B cell (primary cell): ENCODE results near the gene TTLL5. TPM values are rescaled to one million over a fixed set of nuclear protein-coding genes. Genes with fewer than 3 reads are reported as not detected.

ENCODE experiments used
- ATAC-seq: fragments of 200-7000 bp; cut with Tn5 transposase; one replicate; pipeline ENCODE4 v1.10.0; 2021; ENCODE audit warnings: low read depth, mild to moderate bottlenecking, moderate number of reproducible peaks, moderate library complexity
- CTCF ChIA-PET: fragments of 350-600 bp; sonication (Branson Sonifier 250); formaldehyde crosslinking; loops from one replicate; lab custom pipeline; 2021; ENCODE audit warnings: antibody characterized with exemption, inconsistent platforms; lab: Charles Lee
- POLR2A ChIA-PET: fragments of 350-600 bp; sonication (Branson Sonifier 250); formaldehyde crosslinking; loops from one replicate; lab custom pipeline; 2021; ENCODE audit warnings: antibody characterized with exemption; lab: Charles Lee
- DNase-seq: peaks from one replicate; pipeline ENCODE4 v3.0.0; 2013
- H2AFZ ChIP-seq: 2 replicates; pipeline ENCODE4 v1.6.1; 2012; ENCODE audit warnings: mild to moderate bottlenecking, low read depth, low read length; ENCODE audit not compliant: insufficient read depth, poor library complexity, severe bottlenecking
- H3K27ac ChIP-seq, 2 donors: 1 replicate in 1 of 2; 2 replicates in 1 of 2; pipeline ENCODE4 v1.5.1; 2012 to 2013; ENCODE audit warnings: low read length in 2 of 2, mild to moderate bottlenecking in 2 of 2, moderate library complexity in 1 of 2
- H3K27me3 ChIP-seq, 4 experiments: fragments of 200-600 bp in 1 of 4; sonication (generic) in 1 of 4; replicated peaks in 1 of 4; 1 replicate in 2 of 4; 2 replicates in 2 of 4; pipeline versions ENCODE4 v1.6.1 to v1.7.0; 2013 to 2016; ENCODE audit warnings: low read length in 3 of 4, mild to moderate bottlenecking in 2 of 4, mixed read lengths in 1 of 4, moderate library complexity in 1 of 4; ENCODE audit not compliant: insufficient read depth in 4 of 4, control insufficient read depth in 3 of 4; ENCODE audit errors: control extremely low read depth in 1 of 4
- H3K36me3 ChIP-seq, 2 experiments: replicated peaks in 1 of 2; 1 replicate in 1 of 2; 2 replicates in 1 of 2; pipeline versions ENCODE4 v1.6.1 to v1.7.1; 2013; ENCODE audit warnings: low read length in 1 of 2; ENCODE audit not compliant: insufficient read depth in 2 of 2, control insufficient read depth in 1 of 2; ENCODE audit errors: control extremely low read depth in 1 of 2, extremely low read depth in 1 of 2
- H3K4me1 ChIP-seq, 2 donors: fragments of 200-600 bp in 1 of 2; sonication (generic) in 1 of 2; 1 replicate in 1 of 2; 2 replicates in 1 of 2; pipeline versions ENCODE4 v1.5.1 to v1.6.1; 2013 to 2017; ENCODE audit warnings: low read length in 2 of 2; ENCODE audit not compliant: control insufficient read depth in 2 of 2, insufficient read depth in 2 of 2
- H3K4me2 ChIP-seq: replicated peaks from 2 replicates; pipeline ENCODE3; 2012; ENCODE audit warnings: mild to moderate bottlenecking, low read depth, low read length; ENCODE audit not compliant: poor library complexity, severe bottlenecking
- H3K4me3 ChIP-seq, 5 experiments: fragments of 200-600 bp in 1 of 5; sonication (generic) in 1 of 5; 1 replicate in 3 of 5; 2 replicates in 2 of 5; pipeline versions ENCODE4 v1.5.1 to v1.7.0; 2011 to 2016; ENCODE audit warnings: low read length in 4 of 5, mild to moderate bottlenecking in 4 of 5, low read depth in 2 of 5, control low read depth in 1 of 5, moderate library complexity in 1 of 5; ENCODE audit not compliant: insufficient read depth in 1 of 5; ENCODE audit errors: control extremely low read depth in 1 of 5, extremely low read depth in 1 of 5
- H3K79me2 ChIP-seq: fragments of 200-600 bp; sonication (generic); one replicate; pipeline ENCODE4 v1.6.0; 2016; ENCODE audit warnings: low read length; ENCODE audit not compliant: control insufficient read depth, insufficient read depth
- H3K9ac ChIP-seq: fragments of 200-600 bp; sonication (generic); 2 replicates; pipeline ENCODE4 v1.6.1; 2017; ENCODE audit warnings: mild to moderate bottlenecking, low read length, moderate library complexity
- H3K9me3 ChIP-seq, 3 donors: one replicate each; pipeline versions ENCODE4 v1.6.1 to v1.7.1; 2013; ENCODE audit warnings: low read length in 2 of 3; ENCODE audit not compliant: control insufficient read depth in 2 of 3, insufficient read depth in 1 of 3; ENCODE audit errors: control extremely low read depth in 1 of 3
- H4K20me1 ChIP-seq: 2 replicates; pipeline ENCODE4 v1.6.0; 2012; ENCODE audit warnings: mild to moderate bottlenecking, low read length; ENCODE audit not compliant: insufficient read depth, control insufficient read depth, poor library complexity, severe bottlenecking
- H3K27ac Mint-ChIP-seq: one replicate; pipeline ENCODE4 v1.8.0; 2021; ENCODE audit warnings: mixed read lengths
- H3K27me3 Mint-ChIP-seq: one replicate; pipeline ENCODE4 v1.8.0; 2021; ENCODE audit warnings: mixed read lengths
- H3K4me1 Mint-ChIP-seq: one replicate; pipeline ENCODE4 v1.8.0; 2021; ENCODE audit warnings: mixed read lengths
- H3K4me3 Mint-ChIP-seq: one replicate; pipeline ENCODE4 v1.8.0; 2021; ENCODE audit warnings: mixed read lengths
- H3K9me3 Mint-ChIP-seq: one replicate; pipeline ENCODE4 v1.8.0; 2022; ENCODE audit warnings: mixed read lengths; ENCODE audit not compliant: insufficient read depth
- EZH2 ChIP-seq: IDR thresholded peaks from 2 replicates; pipeline ENCODE4 v1.6.1; 2012; ENCODE audit warnings: borderline replicate concordance, low read depth, mild to moderate bottlenecking, moderate library complexity, low read length; ENCODE audit not compliant: insufficient read depth, poor library complexity, severe bottlenecking
- WGBS: methylation state at CpG from one replicate; pipeline ENCODE4 v1.1.5; 2013; ENCODE audit warnings: missing lambda C conversion rate; ENCODE audit not compliant: insufficient coverage; 5-methylcytosine and 5-hydroxymethylcytosine counted together
- intact Hi-C: fragments of 100-400 bp; cut with micrococcal nuclease; formaldehyde crosslinking; loops from one replicate; pipeline ENCODE4 v1.10.0; 2022
- polyA plus RNA-seq: library from polyadenylated mRNA; depleted of rRNA; stranded (reverse); fragments of >200 nt; gene quantifications from 2 replicates; pipeline ENCODE4 v1.2.3, GENCODE V29; 2012
- total RNA-seq, 2 donors: library from RNA; stranded (reverse); fragments of 120-200 nt in 1 of 2; gene quantifications; 1 replicate in 1 of 2; 2 replicates in 1 of 2; pipeline versions ENCODE4 v1.2.3 to v1.2.4, GENCODE V29; 2013 to 2022
- TF ChIP-seq, protein P1 (sequence below): fragments of 200-600 bp; IDR thresholded peaks from one replicate; pipeline ENCODE4 v1.8.0; 2022; ENCODE audit warnings: antibody characterized with exemption, mild to moderate bottlenecking

Gene TTLL5
- total and polyA plus RNA-seq, 2 donors (not counting 1 experiment from before 2014, with no cell fraction given): 10.9 to 50.9 TPM

DNA sequence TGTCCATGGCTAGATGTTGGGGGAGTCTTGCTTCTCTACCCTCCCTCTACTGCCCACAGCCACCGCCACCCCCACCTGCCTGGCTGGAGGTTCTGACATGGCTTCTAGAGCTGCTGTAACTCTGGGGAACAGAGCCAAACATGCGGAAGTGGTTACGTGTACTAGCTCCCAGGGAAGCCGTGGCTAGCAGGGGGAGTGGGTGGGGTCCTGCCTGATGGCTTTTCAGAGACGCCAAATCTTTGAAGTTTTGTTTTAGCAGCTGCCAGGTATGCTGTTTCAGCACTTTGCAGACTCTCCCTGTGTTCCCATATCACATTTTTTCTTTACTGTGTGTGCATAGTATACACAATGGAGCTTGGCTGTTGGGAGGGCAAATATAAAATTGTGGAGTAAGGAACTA is 170.4 kb downstream of the TTLL5 start:
- H3K36me3 ChIP-seq: no peaks in the 10 kb centered on the region
- ATAC-seq: no peak
- no peak overlapping the region for H3K4me3 ChIP-seq
- 64% methylated on average over 3 of the region's 5 CpGs for WGBS
- H3K9me3 ChIP-seq: no peaks in the 10 kb centered on the region
- H3K27me3 ChIP-seq: no peaks in the 10 kb centered on the region
- POLR2A ChIA-PET: no interaction called here
- Mint-ChIP-seq H3K27me3 (no peaks in the 10 kb centered on the region), H3K4me1 (no peaks in the 10 kb centered on the region), H3K4me3 (no peak overlapping the region), H3K9me3 (no peaks in the 10 kb centered on the region), H3K27ac (no peak overlapping the region)
- TF ChIP-seq EZH2: no peak
- TF ChIP-seq, protein P1, sequence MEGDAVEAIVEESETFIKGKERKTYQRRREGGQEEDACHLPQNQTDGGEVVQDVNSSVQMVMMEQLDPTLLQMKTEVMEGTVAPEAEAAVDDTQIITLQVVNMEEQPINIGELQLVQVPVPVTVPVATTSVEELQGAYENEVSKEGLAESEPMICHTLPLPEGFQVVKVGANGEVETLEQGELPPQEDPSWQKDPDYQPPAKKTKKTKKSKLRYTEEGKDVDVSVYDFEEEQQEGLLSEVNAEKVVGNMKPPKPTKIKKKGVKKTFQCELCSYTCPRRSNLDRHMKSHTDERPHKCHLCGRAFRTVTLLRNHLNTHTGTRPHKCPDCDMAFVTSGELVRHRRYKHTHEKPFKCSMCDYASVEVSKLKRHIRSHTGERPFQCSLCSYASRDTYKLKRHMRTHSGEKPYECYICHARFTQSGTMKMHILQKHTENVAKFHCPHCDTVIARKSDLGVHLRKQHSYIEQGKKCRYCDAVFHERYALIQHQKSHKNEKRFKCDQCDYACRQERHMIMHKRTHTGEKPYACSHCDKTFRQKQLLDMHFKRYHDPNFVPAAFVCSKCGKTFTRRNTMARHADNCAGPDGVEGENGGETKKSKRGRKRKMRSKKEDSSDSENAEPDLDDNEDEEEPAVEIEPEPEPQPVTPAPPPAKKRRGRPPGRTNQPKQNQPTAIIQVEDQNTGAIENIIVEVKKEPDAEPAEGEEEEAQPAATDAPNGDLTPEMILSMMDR: no peak
- H3K27ac ChIP-seq: no peak overlapping the region
- CTCF ChIA-PET: interaction anchor here (1.3 to 1.4 kb wide), 2 partner anchors 74 to 75 kb away, joined by 3 to 4 read pairs; no protein-coding TSS in a partner anchor
- no peaks in the 10 kb centered on the region for H3K79me2 ChIP-seq
- no peak for DNase-seq
- no peak overlapping the region for H3K9ac ChIP-seq
- no peaks in the 10 kb centered on the region for H3K4me1 ChIP-seq
- H2AFZ ChIP-seq: no peak overlapping the region
- intact Hi-C loops: no loop called here
- no peak overlapping the region for H3K4me2 ChIP-seq
- H4K20me1 ChIP-seq: no peaks in the 10 kb centered on the region

DNA sequence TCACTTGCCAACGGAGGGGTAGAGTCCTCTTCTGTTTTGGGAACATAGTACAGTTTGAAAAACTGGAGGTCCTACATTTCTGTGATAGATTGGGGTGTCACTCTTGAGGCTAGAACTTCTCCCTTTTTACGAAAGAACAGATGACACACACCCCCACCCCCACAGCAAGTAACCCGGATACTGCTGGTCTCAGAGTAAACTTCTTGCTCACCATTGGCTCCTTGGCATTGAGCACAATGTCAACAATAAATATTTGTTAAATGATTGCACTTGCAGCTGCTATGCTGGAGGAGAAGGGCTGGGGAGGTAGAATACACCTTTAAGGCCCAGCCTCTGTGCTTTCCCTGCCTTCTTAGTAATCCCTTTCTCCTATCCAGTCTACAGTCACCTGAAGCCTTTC is 170.9 kb downstream of the TTLL5 start:
- H3K27me3 ChIP-seq: no peaks in the 10 kb centered on the region
- DNase-seq: no peak
- no peaks in the 10 kb centered on the region for H3K9me3 Mint-ChIP-seq
- H3K4me2 ChIP-seq: no peak overlapping the region
- H3K4me1 ChIP-seq: no peaks in the 10 kb centered on the region
- no peak overlapping the region for H3K9ac ChIP-seq
- no peak for ATAC-seq
- WGBS: 88% methylated on average over 2 of the region's 3 CpGs
- H4K20me1 ChIP-seq: no peaks in the 10 kb centered on the region
- TF ChIP-seq EZH2: no peak
- TF ChIP-seq, protein P1: no peak
- ChIA-PET CTCF (interaction anchor here (1.3 to 1.4 kb wide), 2 partner anchors 74 to 75 kb away, joined by 3 to 4 read pairs; no protein-coding TSS in a partner anchor), POLR2A (no interaction called here)
- no peaks in the 10 kb centered on the region for H3K27me3 Mint-ChIP-seq
- no peaks in the 10 kb centered on the region for H3K4me1 Mint-ChIP-seq
- no peak overlapping the region for H3K27ac ChIP-seq
- no peak overlapping the region for H3K4me3 ChIP-seq
- H3K27ac Mint-ChIP-seq: no peak overlapping the region
- H3K4me3 Mint-ChIP-seq: no peak overlapping the region
- H3K79me2 ChIP-seq: no peaks in the 10 kb centered on the region
- H3K36me3 ChIP-seq: no peaks in the 10 kb centered on the region
- no peaks in the 10 kb centered on the region for H3K9me3 ChIP-seq
- no peak overlapping the region for H2AFZ ChIP-seq
- intact Hi-C loops: no loop called here
